ENCODE results near the gene RSPRY1.

- TF ChIP-seq POLR2A (IDR thresholded peaks at IDR 0.05; ENCODE audit: low read depth, low read length): no peak
- no peak for TF ChIP-seq POLR2AphosphoS5 (IDR thresholded peaks at IDR 0.05; ENCODE audit: low read depth, low read length)
- no peak for TF ChIP-seq TAF1 (IDR thresholded peaks at IDR 0.05; ENCODE audit: low read depth, low read length)
Measured at GRCh38 chr16:57273826-57274225, 87.7 kb downstream of the RSPRY1 start.

Data from GM12891 (cell line).